HG03108 (cell line): ENCODE measurements around the gene WDR27.
"Not testable (repeated sequence)": the region's sequence is repeated elsewhere in the genome, so short reads cannot be mapped to it uniquely, and the experiment has no call there.

Source experiments
- ATAC-seq: cut with Tn5 transposase; IDR thresholded peaks from one replicate; pipeline ENCODE4 v1.9.1; 2021; ENCODE audit warnings: moderate library complexity; ENCODE audit not compliant: unreplicated experiment

The WDR27 gene

DNA sequence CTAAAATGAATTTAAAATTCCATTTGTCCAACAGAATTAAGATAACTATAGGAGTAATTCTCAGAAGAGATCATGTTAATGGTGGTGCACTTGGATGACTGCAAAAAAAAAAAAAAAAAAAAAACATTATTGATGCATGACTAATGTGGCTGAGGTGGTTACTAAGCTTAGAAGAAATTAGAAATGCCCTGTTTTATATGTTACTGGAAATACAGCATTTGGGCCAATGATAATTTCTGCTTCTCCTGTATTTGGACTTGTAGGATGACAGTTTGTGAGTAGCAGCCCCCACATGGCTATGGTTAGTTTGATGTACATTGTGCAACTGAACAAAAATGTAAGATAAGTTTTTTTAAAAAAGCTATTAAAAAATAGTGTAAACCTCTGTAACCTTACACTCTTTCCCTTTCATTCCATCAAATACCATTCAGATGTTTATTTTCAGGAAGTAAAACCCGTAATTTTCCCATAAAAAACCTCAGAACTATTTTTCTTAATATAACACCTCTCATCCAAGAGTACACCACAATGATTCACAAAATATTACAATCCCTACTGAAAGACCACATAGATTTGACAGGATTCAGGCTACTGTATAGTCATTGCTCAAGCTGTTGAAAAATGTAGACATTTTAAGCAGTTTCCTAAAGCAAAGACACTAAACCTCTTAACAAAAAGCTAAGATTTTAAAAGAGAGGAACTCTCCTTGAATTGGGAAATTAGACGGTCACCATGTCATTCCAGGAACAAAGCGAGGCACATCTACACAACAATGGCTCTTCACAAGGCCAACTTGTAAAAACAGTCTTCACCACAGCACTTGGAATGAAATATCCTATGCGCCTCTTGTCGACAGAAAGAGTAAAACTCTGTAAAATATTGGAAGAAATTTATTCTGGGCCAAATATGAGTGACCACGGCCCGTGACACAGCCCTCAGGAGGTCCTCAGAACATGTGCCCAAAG lies 83.0 kb downstream of the WDR27 start:
- ATAC-seq = no peak

- ATAC-seq = no peak
Observed at GRCh38 chr6:169617562-169617961, 84.3 kb downstream of the WDR27 start.

DNA sequence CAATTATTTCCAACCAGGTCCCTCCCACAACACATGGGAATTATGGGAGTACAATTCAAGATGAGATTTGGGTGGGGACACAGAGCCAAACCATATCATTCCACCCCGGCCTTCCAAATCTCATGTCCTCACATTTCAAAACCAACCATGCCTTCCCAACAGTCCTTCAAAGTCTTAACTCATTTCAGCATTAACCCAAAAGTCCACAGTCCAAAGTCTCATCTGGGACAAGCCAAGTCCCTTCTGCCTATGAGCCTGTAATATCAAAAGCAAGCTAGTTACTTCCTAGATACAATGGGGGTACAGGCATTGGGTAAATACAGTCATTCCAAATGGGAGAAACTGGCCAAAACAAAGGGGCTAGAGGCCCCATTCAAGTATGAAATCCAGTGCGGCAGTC lies 93.2 kb downstream of the WDR27 start:
- not testable (repeated sequence) for ATAC-seq

- ATAC-seq = no peak
Observed at GRCh38 chr6:169604076-169604475, 97.8 kb downstream of the WDR27 start.

- not testable (repeated sequence) for ATAC-seq
Observed at GRCh38 chr6:169601129-169601528, 100.7 kb downstream of the WDR27 start.

- no peak for ATAC-seq
Observed at GRCh38 chr6:169592558-169592957, 109.3 kb downstream of the WDR27 start.

- ATAC-seq = no peak
Observed at GRCh38 chr6:169591616-169592015, 110.2 kb downstream of the WDR27 start.

DNA sequence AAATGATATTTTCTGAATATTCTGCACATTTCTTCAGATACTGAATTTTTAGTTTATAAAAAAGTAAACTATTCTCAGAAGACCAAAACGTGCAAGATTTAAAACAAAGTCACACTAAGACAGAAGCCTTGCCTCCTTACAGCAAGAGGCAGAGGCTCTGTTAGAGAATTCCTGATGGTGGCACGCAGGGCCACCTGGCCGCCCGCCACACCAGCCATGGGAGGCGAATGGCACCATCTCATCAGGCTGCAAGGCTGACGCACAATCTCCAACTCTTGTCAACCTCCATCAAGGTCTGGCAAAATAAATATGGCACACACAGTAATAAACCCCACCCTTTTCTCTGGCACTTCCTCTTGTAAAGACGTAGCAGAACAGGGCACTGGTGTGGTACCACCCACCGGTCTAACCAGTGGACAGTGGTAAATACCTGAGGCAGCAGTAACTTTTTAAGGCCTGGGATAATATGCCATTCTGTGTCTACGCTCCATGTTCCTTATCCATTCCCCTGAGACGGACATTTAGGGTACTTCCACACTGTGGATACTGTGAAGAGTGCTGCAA lies 111.4 kb downstream of the WDR27 start:
- ATAC-seq = no peak

DNA sequence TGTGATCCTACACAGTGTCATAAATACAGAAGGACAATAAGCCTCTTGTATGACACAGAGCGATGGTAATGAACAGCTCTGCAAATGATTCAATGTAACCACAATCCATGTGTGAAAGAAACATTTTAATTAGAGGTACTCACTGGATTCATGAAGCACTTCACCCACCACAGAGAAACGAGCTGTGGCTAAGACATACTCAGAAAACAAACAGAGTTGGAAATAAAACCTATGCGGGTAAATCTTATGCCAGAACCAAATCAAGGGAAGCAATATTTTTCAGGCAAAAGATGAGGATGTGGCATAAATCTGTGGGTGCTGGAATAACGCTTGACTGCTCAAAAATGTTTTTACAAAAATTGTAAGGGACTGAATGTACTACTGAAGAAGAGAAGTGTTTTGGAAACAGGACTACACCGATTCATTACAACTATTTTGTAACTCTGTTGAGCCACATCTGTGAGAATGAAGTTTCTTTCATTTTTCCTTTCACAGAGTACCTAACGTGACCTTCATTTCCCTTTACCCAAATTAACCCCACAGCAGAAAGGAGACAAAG lies 112.1 kb downstream of the WDR27 start:
- ATAC-seq = peak; percentile 61

DNA sequence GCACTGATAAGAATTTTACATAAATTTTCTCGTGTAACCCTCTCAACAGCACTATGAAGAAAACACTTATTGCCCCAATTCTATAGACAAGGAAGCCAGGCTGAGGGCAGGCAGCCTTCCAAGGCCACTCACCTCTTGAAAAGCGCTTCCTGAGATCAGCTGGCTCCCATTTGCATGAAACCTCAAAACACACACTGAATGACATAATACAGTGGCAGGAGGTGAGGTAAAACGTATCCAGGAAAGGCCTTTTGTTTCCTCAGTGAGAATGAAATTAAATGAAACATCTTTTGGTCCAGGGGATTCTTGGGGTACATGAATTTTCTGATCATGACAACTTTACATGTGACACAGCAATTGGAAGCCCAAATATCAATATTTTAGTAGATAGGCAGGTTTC lies 112.5 kb downstream of the WDR27 start:
- ATAC-seq = peak; percentile 86

DNA sequence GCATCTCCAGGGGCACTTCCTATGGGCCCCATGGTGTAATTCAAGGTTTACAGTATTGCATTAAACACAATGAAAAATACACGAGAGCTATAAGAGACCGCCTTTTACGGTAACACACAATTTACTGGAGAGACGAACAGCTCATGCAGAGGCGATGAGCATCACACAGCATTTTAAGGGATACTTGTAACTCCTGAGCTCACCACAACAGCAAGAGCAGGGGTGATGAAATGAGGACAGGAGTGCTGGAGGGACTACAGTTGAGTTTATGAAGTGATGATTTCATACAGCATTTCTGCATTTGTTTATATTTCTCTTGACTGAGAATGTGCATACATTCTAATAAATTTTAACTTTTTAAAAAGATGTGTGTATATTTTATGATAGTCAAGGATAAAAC lies 113.9 kb downstream of the WDR27 start:
- ATAC-seq = no peak

- peak; percentile 69 for ATAC-seq
Observed at GRCh38 chr6:169583886-169584541, 117.8 kb downstream of the WDR27 start.

DNA sequence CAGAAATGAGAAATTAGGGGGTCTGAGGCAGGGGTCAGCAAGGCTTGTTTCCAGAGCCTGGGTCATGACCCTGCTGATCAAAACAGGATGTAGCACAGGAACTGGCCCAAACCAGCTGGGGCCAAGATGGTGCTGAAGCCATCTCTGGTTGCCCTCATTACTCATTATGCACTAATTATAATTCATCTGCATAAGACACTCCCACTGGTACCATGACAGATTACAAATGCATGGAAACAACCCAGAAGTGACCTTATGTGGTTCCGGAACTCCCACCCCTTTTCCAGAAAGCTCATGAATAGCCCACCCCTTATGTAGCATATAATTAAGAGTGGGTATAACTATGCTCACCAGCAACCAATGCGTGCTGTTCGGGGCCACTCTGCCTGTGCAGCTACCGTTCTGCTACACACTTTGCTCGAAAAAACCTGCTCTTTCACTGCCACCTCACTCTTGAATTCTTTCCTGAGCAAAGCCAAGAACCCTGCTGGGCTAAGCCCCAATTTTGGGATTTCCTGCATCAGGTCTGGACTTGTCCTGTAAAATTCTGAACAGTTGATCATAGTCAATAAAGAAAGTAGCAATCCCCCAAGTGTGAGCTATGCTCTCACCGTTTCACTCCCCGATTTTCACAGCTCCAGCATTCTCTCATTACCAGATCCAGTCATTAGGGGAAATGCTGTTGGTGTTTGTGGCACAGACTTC lies 122.3 kb downstream of the WDR27 start:
- no peak for ATAC-seq

- no peak for ATAC-seq
Observed at GRCh38 chr6:169577974-169578373, 123.9 kb downstream of the WDR27 start.

DNA sequence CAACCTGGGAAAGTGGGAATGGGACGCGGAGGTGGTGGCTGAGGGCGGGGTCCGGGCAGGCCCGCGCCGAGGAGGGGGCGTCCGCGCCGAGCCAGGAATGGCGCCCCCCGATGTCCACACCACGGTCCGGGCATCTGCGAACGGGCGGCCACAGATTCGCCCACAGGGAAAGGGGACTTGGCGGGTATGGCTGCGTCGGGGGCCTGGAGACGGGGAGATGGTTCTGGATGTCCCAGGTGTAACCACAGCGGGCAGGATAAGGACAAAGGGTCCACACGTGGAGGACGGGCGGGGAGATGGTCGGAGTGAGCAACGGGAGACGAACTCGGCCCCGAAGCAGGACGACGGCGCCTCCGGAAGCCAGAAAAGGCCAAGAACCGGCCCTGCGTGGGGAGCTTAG lies 124.6 kb downstream of the WDR27 start:
- no peak for ATAC-seq

DNA sequence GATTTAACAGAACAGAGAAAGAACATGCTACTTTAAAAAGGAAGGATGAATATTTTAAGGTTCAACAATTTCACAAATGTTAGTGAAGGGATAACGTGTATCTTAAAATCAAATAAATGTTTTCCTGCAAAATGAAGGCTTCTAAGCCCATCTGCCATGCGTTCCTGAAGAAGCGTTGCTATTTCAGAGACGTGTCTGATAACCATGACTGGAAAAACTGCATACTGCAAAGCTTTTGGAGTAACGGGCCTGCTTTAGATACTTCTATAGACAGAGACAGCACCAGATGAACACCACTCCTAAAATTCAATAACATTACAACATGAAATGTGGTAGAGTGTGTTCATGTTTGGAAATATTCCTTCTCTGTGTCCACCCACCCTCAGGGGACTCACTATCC lies 126.0 kb downstream of the WDR27 start:
- ATAC-seq = no peak

GRCh38 chr6:169575365-169575764 lies 126.5 kb downstream of the WDR27 start:
- ATAC-seq = no peak

DNA sequence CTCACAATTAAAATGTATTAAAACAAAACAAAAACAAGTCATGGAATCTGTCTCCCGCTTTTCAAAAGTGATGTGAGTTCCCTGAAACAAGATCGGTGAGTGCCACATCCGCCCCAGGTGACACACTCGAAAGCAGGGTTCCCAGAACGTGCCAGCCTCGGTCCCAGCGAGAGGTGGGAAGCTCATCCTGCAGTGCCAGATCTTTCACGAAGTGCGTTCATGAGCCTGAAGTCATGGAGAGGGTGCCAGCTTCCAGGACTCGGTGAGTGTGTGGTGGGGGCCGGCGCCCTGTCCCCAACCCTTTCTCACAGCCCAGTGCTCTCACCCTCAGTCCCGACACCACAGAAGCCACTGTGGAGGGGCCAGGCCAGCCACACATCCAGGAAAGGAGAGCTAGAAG lies 127.4 kb downstream of the WDR27 start:
- no peak for ATAC-seq

DNA sequence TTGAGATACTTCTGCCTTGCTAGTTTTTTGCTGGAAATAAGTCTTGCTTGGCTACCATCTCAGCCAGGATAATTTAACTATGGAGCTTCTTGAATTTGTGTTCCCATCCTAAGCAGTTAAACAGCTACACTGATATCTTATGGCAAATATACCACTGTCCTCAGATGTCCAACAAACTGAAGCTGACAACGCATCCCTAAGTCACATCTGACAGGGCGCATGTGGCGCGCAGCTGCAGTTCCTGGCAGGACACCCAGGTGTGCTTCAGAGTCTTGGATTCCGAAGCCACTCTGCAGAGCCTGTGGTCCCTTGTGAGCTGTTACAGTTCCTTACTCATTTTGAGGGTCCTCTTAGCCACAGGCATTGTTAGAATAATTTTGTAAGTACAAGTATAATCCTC lies 127.9 kb downstream of the WDR27 start:
- no peak for ATAC-seq

DNA sequence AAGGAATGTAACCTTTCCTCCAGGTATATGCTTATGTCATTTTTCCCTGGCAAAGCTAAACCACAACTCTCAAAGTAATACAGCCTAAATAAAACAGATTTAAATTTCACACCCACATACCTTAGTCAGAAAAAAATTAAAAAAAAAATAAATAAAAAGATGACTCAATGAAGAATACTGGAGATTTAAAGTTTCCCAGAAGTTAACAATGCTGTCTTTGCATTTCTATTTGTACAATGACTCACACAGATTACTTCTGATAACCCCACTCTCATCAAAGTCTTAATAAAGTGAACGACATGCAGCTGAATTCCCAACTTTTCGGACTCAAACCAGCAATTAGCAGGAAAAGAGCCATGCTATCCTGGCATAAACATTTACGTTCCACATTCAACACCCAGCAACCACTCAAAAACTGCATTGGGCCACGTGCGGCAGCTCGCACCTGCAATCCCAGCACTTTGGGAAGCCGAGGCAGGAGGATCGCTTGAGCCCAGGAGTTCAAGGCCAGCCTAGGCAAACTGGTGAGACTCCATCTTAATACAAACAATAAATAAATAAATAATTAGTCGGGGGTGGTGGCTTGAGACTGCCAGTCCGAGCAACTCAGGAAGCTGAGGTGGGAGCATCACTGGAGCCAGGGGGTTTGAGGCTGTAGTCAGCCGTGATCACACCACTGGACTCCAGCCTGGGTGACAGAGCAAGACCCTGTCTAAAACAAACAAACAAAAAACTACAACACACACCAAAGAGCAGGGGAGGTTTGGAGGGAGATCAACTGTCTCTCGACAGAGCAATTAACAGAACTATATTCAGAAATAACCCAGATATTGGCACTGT lies 130.5 kb downstream of the WDR27 start:
- ATAC-seq = no peak
